GM06990 (cell line): Measurements from ENCODE around the gene PKHD1.
"Not testable (repeated sequence)": the region's sequence is repeated elsewhere in the genome, so short reads cannot be mapped to it uniquely, and the experiment has no call there.

Experiments used
- DNase-seq: peaks from one replicate; pipeline ENCODE4 v3.0.0-alpha.2; 2011; ENCODE audit not compliant: insufficient read length; ENCODE audit errors: extremely low read depth
- H3K27me3 ChIP-seq: replicated peaks from 2 replicates; pipeline ENCODE4 v1.6.0; 2011; ENCODE audit warnings: low read length; ENCODE audit not compliant: control insufficient read depth, insufficient read depth
- H3K36me3 ChIP-seq: 2 replicates; pipeline ENCODE4 v1.5.1; 2011; ENCODE audit warnings: low read length; ENCODE audit not compliant: control insufficient read depth, insufficient read depth
- H3K4me3 ChIP-seq: replicated peaks from 2 replicates; pipeline ENCODE4 v1.5.1; 2011; ENCODE audit warnings: low read depth, mild to moderate bottlenecking, control low read depth, low read length
- CTCF ChIP-seq: IDR thresholded peaks from 2 replicates; pipeline ENCODE4 v1.5.1; 2011; ENCODE audit warnings: low read length, control low read depth, mild to moderate bottlenecking, inconsistent platforms; ENCODE audit not compliant: insufficient read depth, poor library complexity, severe bottlenecking

PKHD1 gene

GRCh38 chr6:51951924-51952323 is 135.5 kb downstream of the PKHD1 start:
- Histone ChIP-seq H3K27me3 (no peaks in the 10 kb centered on the region), H3K4me3 (no peak overlapping the region), H3K36me3 (no peaks in the 10 kb centered on the region)
- DNase-seq = no peak
- no peak for TF ChIP-seq CTCF

- Histone ChIP-seq H3K4me3 (no peak overlapping the region), H3K27me3 (no peaks in the 10 kb centered on the region), H3K36me3 (no peaks in the 10 kb centered on the region)
- no peak for TF ChIP-seq CTCF
- DNase-seq = no peak
Measured at GRCh38 chr6:51949526-51949925, 137.9 kb downstream of the PKHD1 start.

GRCh38 chr6:51939695-51940094 is 147.7 kb downstream of the PKHD1 start:
- not testable (repeated sequence) for DNase-seq, H3K4me3 ChIP-seq, H3K36me3 ChIP-seq, H3K27me3 ChIP-seq

GRCh38 chr6:51936531-51937290 is 150.7 kb downstream of the PKHD1 start:
- no peak for DNase-seq
- H3K4me3 ChIP-seq = no peak overlapping the region
- H3K27me3 ChIP-seq = no peaks in the 10 kb centered on the region; the same call in 1 of the 2 replicates
- TF ChIP-seq CTCF = no peak
- H3K36me3 ChIP-seq = no peaks in the 10 kb centered on the region

- TF ChIP-seq CTCF = peak; percentile 70
- Histone ChIP-seq H3K4me3 (no peak overlapping the region), H3K36me3 (no peaks in the 10 kb centered on the region), H3K27me3 (no peaks in the 10 kb centered on the region; the same call in 1 of the 2 replicates)
- DNase-seq = no peak
Measured at GRCh38 chr6:51934098-51934497, 153.3 kb downstream of the PKHD1 start.

GRCh38 chr6:51932956-51933355 is 154.5 kb downstream of the PKHD1 start:
- TF ChIP-seq CTCF = no peak
- no peak overlapping the region for H3K4me3 ChIP-seq
- no peaks in the 10 kb centered on the region for H3K36me3 ChIP-seq
- no peaks in the 10 kb centered on the region; the same call in 1 of the 2 replicates for H3K27me3 ChIP-seq
- DNase-seq = no peak
